ENCODE data around the gene ISLR.

DNA sequence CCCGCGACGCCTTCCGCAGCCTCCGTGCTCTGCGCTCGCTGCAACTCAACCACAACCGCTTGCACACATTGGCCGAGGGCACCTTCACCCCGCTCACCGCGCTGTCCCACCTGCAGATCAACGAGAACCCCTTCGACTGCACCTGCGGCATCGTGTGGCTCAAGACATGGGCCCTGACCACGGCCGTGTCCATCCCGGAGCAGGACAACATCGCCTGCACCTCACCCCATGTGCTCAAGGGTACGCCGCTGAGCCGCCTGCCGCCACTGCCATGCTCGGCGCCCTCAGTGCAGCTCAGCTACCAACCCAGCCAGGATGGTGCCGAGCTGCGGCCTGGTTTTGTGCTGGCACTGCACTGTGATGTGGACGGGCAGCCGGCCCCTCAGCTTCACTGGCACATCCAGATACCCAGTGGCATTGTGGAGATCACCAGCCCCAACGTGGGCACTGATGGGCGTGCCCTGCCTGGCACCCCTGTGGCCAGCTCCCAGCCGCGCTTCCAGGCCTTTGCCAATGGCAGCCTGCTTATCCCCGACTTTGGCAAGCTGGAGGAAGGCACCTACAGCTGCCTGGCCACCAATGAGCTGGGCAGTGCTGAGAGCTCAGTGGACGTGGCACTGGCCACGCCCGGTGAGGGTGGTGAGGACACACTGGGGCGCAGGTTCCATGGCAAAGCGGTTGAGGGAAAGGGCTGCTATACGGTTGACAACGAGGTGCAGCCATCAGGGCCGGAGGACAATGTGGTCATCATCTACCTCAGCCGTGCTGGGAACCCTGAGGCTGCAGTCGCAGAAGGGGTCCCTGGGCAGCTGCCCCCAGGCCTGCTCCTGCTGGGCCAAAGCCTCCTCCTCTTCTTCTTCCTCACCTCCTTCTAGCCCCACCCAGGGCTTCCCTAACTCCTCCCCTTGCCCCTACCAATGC is 2.0 kb downstream of the ISLR start:
- TF ChIP-seq, protein P1, sequence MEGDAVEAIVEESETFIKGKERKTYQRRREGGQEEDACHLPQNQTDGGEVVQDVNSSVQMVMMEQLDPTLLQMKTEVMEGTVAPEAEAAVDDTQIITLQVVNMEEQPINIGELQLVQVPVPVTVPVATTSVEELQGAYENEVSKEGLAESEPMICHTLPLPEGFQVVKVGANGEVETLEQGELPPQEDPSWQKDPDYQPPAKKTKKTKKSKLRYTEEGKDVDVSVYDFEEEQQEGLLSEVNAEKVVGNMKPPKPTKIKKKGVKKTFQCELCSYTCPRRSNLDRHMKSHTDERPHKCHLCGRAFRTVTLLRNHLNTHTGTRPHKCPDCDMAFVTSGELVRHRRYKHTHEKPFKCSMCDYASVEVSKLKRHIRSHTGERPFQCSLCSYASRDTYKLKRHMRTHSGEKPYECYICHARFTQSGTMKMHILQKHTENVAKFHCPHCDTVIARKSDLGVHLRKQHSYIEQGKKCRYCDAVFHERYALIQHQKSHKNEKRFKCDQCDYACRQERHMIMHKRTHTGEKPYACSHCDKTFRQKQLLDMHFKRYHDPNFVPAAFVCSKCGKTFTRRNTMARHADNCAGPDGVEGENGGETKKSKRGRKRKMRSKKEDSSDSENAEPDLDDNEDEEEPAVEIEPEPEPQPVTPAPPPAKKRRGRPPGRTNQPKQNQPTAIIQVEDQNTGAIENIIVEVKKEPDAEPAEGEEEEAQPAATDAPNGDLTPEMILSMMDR (IDR thresholded peaks at IDR 0.05; ENCODE audit: low read length), result no peak
- TF ChIP-seq EZH2 (IDR thresholded peaks at IDR 0.05; ENCODE audit: borderline replicate concordance, low read length), result no peak
